PFSK-1 (cell line): ENCODE results near the gene ITGBL1.

ENCODE experiments used
- FOXP2 ChIP-seq: optimal IDR thresholded peaks from 2 replicates; pipeline ENCODE3; 2011; ENCODE audit warnings: borderline replicate concordance, control low read depth, inconsistent platforms; ENCODE audit not compliant: insufficient read depth; ENCODE audit errors: extremely low read length, extremely low read depth
- POLR2AphosphoS5 ChIP-seq: IDR thresholded peaks from 2 replicates; pipeline ENCODE4 v1.6.1; 2012; ENCODE audit warnings: low read depth, mild to moderate bottlenecking, control low read depth, low read length, moderate library complexity
- SIN3A ChIP-seq: IDR thresholded peaks from 2 replicates; pipeline ENCODE4 v1.6.1; 2012; ENCODE audit warnings: mild to moderate bottlenecking, low read length, moderate library complexity, borderline replicate concordance; ENCODE audit not compliant: insufficient read depth
- TAF1 ChIP-seq: IDR thresholded peaks from 2 replicates; pipeline ENCODE4 v1.6.1; 2012; ENCODE audit warnings: low read length, control low read depth, borderline replicate concordance; ENCODE audit not compliant: insufficient read depth
- TF ChIP-seq, protein P1 (sequence below), 2 experiments: IDR thresholded peaks; 2 replicates each; pipeline versions ENCODE4 v1.6.1 to v1.8.0; 2011 to 2012; ENCODE audit warnings: low read depth in 2 of 2, low read length in 2 of 2, control low read depth in 1 of 2, inconsistent platforms in 1 of 2, mild to moderate bottlenecking in 1 of 2, moderate library complexity in 1 of 2; ENCODE audit not compliant: insufficient read depth in 1 of 2

Gene ITGBL1

DNA sequence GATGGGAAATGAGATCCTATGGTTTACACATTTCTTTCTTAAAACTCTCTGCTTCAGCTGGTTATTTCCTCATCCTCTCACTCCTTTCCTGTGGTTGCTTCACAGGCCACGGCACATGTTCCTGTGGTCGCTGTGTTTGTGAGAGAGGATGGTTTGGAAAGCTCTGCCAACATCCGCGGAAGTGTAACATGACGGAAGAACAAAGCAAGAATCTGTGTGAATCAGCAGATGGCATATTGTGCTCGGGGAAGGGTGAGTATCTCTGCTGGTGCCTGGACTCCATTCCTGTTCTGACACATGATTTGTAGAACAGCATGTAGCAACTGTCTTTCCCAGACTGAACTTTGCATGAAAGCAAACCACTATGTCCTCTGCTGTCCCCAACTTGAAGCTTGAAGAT lies 254.2 kb downstream of the ITGBL1 start:
- no peak for TF ChIP-seq FOXP2
- TF ChIP-seq POLR2AphosphoS5, result no peak
- TF ChIP-seq, protein P1, sequence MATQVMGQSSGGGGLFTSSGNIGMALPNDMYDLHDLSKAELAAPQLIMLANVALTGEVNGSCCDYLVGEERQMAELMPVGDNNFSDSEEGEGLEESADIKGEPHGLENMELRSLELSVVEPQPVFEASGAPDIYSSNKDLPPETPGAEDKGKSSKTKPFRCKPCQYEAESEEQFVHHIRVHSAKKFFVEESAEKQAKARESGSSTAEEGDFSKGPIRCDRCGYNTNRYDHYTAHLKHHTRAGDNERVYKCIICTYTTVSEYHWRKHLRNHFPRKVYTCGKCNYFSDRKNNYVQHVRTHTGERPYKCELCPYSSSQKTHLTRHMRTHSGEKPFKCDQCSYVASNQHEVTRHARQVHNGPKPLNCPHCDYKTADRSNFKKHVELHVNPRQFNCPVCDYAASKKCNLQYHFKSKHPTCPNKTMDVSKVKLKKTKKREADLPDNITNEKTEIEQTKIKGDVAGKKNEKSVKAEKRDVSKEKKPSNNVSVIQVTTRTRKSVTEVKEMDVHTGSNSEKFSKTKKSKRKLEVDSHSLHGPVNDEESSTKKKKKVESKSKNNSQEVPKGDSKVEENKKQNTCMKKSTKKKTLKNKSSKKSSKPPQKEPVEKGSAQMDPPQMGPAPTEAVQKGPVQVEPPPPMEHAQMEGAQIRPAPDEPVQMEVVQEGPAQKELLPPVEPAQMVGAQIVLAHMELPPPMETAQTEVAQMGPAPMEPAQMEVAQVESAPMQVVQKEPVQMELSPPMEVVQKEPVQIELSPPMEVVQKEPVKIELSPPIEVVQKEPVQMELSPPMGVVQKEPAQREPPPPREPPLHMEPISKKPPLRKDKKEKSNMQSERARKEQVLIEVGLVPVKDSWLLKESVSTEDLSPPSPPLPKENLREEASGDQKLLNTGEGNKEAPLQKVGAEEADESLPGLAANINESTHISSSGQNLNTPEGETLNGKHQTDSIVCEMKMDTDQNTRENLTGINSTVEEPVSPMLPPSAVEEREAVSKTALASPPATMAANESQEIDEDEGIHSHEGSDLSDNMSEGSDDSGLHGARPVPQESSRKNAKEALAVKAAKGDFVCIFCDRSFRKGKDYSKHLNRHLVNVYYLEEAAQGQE (IDR thresholded peaks at IDR 0.05; ENCODE audit: insufficient read depth in 1 of 2, low read depth in 2 of 2, low read length in 2 of 2), result no peak
- no peak for TF ChIP-seq SIN3A
- no peak for TF ChIP-seq TAF1

DNA sequence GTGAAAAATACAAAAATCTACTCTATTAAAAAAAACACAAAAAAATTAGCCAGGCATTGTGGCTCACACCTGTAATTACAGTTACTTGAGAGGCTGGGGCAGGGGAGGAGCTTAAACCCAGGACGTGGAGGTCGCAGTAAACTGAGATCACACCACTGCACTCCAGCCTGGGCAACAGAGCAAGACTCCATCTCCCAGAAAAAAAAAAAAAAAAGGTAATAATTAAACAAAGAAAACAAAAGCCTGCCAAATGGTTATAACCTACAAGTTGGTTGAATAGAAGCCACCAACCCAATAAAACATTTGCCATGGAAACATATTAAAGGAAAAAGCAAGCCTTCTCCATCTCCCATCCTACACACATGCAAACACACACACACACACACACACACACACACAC lies 255.2 kb downstream of the ITGBL1 start:
- no peak for TF ChIP-seq TAF1
- no peak for TF ChIP-seq POLR2AphosphoS5
- TF ChIP-seq SIN3A, result no peak
- TF ChIP-seq, protein P1 (IDR thresholded peaks at IDR 0.05; ENCODE audit: insufficient read depth in 1 of 2, low read depth in 2 of 2, low read length in 2 of 2), result no peak
- no peak for TF ChIP-seq FOXP2

DNA sequence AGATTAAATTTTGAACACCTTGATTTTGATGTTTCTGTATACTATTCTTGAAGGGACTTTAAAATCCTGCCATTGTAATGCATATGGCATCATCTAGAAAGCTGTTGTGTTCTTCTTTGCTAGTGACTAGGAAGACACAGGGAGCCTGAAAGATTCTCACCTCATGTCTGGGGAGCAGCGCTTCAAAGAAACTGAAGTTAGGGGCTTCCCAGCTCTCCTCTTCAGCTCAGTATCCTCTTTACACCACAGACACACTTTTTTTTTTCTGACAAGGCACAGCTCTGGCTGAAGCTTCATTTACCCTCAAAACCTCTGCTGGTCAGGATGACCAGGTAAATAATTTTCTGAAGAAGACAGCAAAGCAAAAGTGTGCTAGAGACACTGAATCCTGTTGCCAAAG lies 255.6 kb downstream of the ITGBL1 start:
- TF ChIP-seq TAF1, result no peak
- TF ChIP-seq, protein P1 (IDR thresholded peaks at IDR 0.05; ENCODE audit: insufficient read depth in 1 of 2, low read depth in 2 of 2, low read length in 2 of 2), result no peak
- TF ChIP-seq POLR2AphosphoS5, result no peak
- no peak for TF ChIP-seq FOXP2
- TF ChIP-seq SIN3A, result no peak

DNA sequence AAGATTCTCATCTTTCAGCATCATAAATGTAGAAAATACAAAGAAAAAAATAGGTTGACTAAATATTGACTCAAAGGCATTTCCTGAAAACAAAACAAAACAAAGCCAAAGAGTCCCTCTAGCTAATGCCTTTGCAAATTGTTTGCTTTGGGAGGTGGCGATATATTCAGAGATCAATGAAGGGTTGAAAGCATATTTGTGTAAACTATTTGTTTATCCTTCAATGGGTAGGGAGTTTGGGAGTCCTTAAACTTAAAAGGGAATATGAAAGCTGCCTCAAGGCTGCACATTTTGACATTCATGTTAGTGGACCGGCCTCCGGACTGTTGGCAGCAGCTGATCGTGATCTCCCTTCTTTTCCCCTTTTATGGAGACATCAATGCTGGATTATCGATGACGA lies 257.5 kb downstream of the ITGBL1 start:
- TF ChIP-seq POLR2AphosphoS5, result no peak
- TF ChIP-seq TAF1, result no peak
- TF ChIP-seq SIN3A, result no peak
- TF ChIP-seq, protein P1 (IDR thresholded peaks at IDR 0.05; ENCODE audit: insufficient read depth in 1 of 2, low read depth in 2 of 2, low read length in 2 of 2), result no peak
- TF ChIP-seq FOXP2, result no peak

DNA sequence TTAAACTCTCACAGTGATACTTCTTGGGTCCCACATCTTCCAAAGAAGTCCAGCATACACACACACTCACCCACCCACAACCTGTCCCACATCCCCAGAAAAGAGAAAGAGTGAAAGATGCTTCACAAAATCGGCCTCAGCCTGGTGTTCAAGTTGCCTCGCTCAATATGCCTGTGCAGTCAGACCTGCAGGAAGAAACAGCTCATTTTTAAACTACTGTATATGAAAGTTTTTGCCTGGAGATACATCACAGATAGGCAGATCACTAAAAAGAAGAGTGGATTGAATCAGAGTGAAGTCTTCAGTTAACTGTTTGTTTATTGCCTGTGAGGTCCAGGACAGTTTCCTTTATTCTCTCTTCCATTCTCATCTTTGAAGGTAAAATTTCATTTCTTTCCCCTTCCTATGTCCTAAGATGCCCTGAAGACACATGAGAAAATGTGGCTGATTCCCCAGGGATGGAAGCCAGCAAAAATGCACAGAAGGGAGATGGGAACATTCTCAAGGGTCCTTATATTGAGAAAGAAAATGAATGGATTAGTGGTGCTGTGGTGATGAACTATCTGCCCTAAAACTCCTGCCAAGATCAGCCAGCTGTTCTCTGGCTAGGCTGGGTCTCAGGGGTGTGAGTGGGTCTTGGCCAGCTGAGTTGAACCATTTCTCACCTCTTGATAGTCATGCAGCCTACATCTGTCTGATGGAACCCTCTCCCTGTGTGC lies 259.0 kb downstream of the ITGBL1 start:
- TF ChIP-seq POLR2AphosphoS5 (no peak), FOXP2 (no peak), TAF1 (no peak), SIN3A (no peak)
- TF ChIP-seq, protein P1 (IDR thresholded peaks at IDR 0.05; ENCODE audit: insufficient read depth in 1 of 2, low read depth in 2 of 2, low read length in 2 of 2), result no peak
